Right lobe of liver (tissue), 4 donors: Measurements from ENCODE around the gene KLHL11.

Experiments
- CTCF ChIP-seq, 4 donors: fragments of 200-600 bp in 3 of 4; fragments of 450-650 bp in 1 of 4; IDR thresholded peaks; one replicate each; pipeline versions ENCODE4 v1.5.1 to v1.8.0; 2016 to 2022; ENCODE audit warnings: antibody characterized with exemption in 4 of 4, mild to moderate bottlenecking in 2 of 4
- POLR2A ChIP-seq: fragments of 450-650 bp; IDR thresholded peaks from one replicate; pipeline ENCODE4 v1.6.1; 2017; ENCODE audit warnings: antibody characterized with exemption, mild to moderate bottlenecking
- donor health status: DM: no; HTN: no; CAD: no.
- donor health status: DM: no; HTN: no; CAD: no.
- donor health status: DM: no; HTN: yes; CAD: no.

DNA sequence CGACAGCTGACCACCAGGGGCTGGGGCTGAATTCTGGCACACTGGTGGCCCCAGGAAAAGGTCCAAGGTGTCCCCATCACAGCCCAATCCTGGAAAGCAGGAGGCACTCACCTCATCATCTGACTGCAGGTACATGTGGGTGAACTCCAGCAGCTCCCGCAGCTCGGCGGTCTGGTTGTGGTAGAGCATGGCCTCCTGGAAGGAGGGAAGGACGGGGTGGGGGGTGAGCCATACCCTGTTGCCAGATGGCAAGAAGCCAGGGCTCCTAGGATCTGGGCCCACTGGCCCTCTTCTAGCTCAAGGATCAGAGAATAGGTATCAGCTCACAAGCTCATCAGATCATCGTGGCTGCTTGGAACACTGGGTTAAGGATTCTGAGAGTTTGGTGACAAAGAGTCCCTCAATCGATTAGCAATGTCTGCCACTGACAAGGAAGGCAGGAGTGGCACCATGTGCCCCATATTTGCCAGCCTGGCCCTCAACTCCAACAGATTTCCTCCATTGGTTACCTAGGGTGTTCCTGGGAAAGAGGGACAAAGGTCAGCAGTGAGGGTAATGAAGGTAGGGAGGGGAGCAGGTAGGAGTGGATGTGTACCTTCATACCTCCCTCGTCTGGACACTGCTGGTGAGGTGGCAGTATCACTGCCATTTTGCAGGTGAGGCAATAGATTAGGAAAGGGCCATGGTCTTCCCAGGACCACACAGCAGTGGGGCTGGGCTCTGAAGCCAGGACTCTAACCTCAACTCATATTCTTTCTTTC is 58.4 kb downstream of the KLHL11 start:
- no peak for TF ChIP-seq CTCF (IDR thresholded peaks at IDR 0.05)
- no peak for TF ChIP-seq POLR2A
